CD14-positive monocyte (primary cell): ENCODE data around the gene PRPF38B. TPM values are rescaled to one million over a fixed set of nuclear protein-coding genes. Genes with fewer than 3 reads are reported as not detected.

Source experiments
- DNase-seq, 3 donors: peaks; one replicate each; pipeline ENCODE4 v3.0.0-alpha.2; 2011 to 2022
- H2AFZ ChIP-seq: 2 replicates; pipeline ENCODE4 v1.6.0; 2012; ENCODE audit warnings: mild to moderate bottlenecking, low read depth, low read length, inconsistent platforms; ENCODE audit not compliant: insufficient read depth, poor library complexity, severe bottlenecking
- H3K27ac ChIP-seq, 2 donors: 1 replicate in 1 of 2; 2 replicates in 1 of 2; pipeline ENCODE4 v1.5.1; 2012 to 2013; ENCODE audit warnings: low read length in 2 of 2, control low read depth in 1 of 2, inconsistent platforms in 1 of 2, low read depth in 1 of 2, mild to moderate bottlenecking in 1 of 2
- H3K27me3 ChIP-seq, 2 donors: one replicate each; pipeline versions ENCODE4 v1.6.0 to v1.6.1; 2011 to 2013; ENCODE audit warnings: low read length in 2 of 2; ENCODE audit not compliant: control insufficient read depth in 2 of 2, insufficient read depth in 2 of 2
- H3K36me3 ChIP-seq, 2 donors: replicated peaks in 1 of 2; 1 replicate in 1 of 2; 2 replicates in 1 of 2; pipeline versions ENCODE4 v1.5.1 to v1.6.1; 2012 to 2013; ENCODE audit warnings: low read length in 2 of 2, control low read depth in 1 of 2, inconsistent platforms in 1 of 2, mild to moderate bottlenecking in 1 of 2; ENCODE audit not compliant: insufficient read depth in 2 of 2, control insufficient read depth in 1 of 2
- H3K4me1 ChIP-seq, 2 donors: 1 replicate in 1 of 2; 2 replicates in 1 of 2; pipeline versions ENCODE4 v1.5.1 to v1.6.1; 2012 to 2013; ENCODE audit warnings: low read length in 2 of 2, control low read depth in 1 of 2, inconsistent platforms in 1 of 2, mild to moderate bottlenecking in 1 of 2, moderate library complexity in 1 of 2; ENCODE audit not compliant: insufficient read depth in 2 of 2, control insufficient read depth in 1 of 2
- H3K4me2 ChIP-seq: replicated peaks from 2 replicates; pipeline ENCODE3; 2012; ENCODE audit warnings: low read length, moderate library complexity, mild to moderate bottlenecking; ENCODE audit not compliant: poor library complexity, severe bottlenecking; ENCODE audit errors: extremely low read depth
- H3K4me3 ChIP-seq, 3 experiments: fragments of 200-600 bp in 1 of 3; sonication (generic) in 1 of 3; replicated peaks in 1 of 3; 1 replicate in 2 of 3; 2 replicates in 1 of 3; pipeline ENCODE4 v1.5.1; 2011 to 2013; ENCODE audit warnings: low read length in 3 of 3, mild to moderate bottlenecking in 3 of 3, control low read depth in 2 of 3, low read depth in 2 of 3, inconsistent platforms in 1 of 3, moderate library complexity in 1 of 3
- H3K79me2 ChIP-seq: 2 replicates; pipeline ENCODE4 v1.6.0; 2012; ENCODE audit warnings: mild to moderate bottlenecking, control low read depth, inconsistent platforms, low read length, moderate library complexity; ENCODE audit not compliant: insufficient read depth
- H3K9ac ChIP-seq: 2 replicates; pipeline ENCODE4 v1.6.0; 2017; ENCODE audit warnings: low read length, mild to moderate bottlenecking; ENCODE audit not compliant: insufficient read depth, poor library complexity, severe bottlenecking
- H3K9me3 ChIP-seq, 2 donors: replicated peaks in 1 of 2; 1 replicate in 1 of 2; 2 replicates in 1 of 2; pipeline versions ENCODE4 v1.5.1 to v1.6.1; 2012 to 2013; ENCODE audit warnings: low read length in 2 of 2, control low read depth in 1 of 2; ENCODE audit not compliant: control insufficient read depth in 1 of 2, insufficient read depth in 1 of 2
- H4K20me1 ChIP-seq: 2 replicates; pipeline ENCODE4 v1.6.0; 2012; ENCODE audit warnings: mild to moderate bottlenecking, low read length, control low read depth, moderate library complexity; ENCODE audit not compliant: insufficient read depth
- H3K27ac Mint-ChIP-seq, 7 donors: one replicate each; pipeline ENCODE4 v1.8.0; 2020; ENCODE audit warnings: mild to moderate bottlenecking in 7 of 7, mixed read lengths in 7 of 7, moderate library complexity in 6 of 7, inconsistent platforms in 2 of 7
- H3K27me3 Mint-ChIP-seq, 3 donors: one replicate each; pipeline ENCODE4 v1.8.0; 2021 to 2022; ENCODE audit warnings: low read depth in 3 of 3, mild to moderate bottlenecking in 3 of 3, mixed read lengths in 3 of 3, moderate library complexity in 3 of 3, inconsistent platforms in 1 of 3
- H3K36me3 Mint-ChIP-seq, 2 donors: one replicate each; pipeline ENCODE4 v1.8.0; 2020; ENCODE audit warnings: mixed read lengths in 2 of 2, inconsistent platforms in 1 of 2, mild to moderate bottlenecking in 1 of 2
- H3K4me1 Mint-ChIP-seq: one replicate; pipeline ENCODE4 v1.8.0; 2020; ENCODE audit warnings: mild to moderate bottlenecking, mixed read lengths
- H3K4me3 Mint-ChIP-seq, 2 donors: one replicate each; pipeline ENCODE4 v1.8.0; 2020; ENCODE audit warnings: mild to moderate bottlenecking in 2 of 2, mixed read lengths in 2 of 2, moderate library complexity in 1 of 2
- H3K9me3 Mint-ChIP-seq, 7 donors: one replicate each; pipeline ENCODE4 v1.8.0; 2020 to 2022; ENCODE audit warnings: mixed read lengths in 7 of 7, mild to moderate bottlenecking in 6 of 7, moderate library complexity in 6 of 7, inconsistent platforms in 2 of 7
- CTCF ChIP-seq: fragments of 200-600 bp; IDR thresholded peaks from one replicate; pipeline ENCODE4 v1.8.0; 2022; ENCODE audit warnings: antibody characterized with exemption, mild to moderate bottlenecking
- WGBS: methylation state at CpG from one replicate; pipeline ENCODE4 v1.1.5; 2013; ENCODE audit warnings: missing lambda C conversion rate; ENCODE audit not compliant: insufficient coverage; 5-methylcytosine and 5-hydroxymethylcytosine counted together
- intact Hi-C, 2 donors: fragments of 100-400 bp; cut with micrococcal nuclease; formaldehyde crosslinking; loops; one replicate each; pipeline versions ENCODE4 v1.15.0 to v1.15.1; 2023
- polyA plus RNA-seq, 3 donors: library from polyadenylated mRNA; depleted of rRNA in 1 of 3; unstranded in 2 of 3; stranded (reverse) in 1 of 3; fragments of 300-500 nt in 2 of 3; fragments of >200 nt in 1 of 3; fragmentation: Illumina TruSeq in 2 of 3; gene quantifications; 1 replicate in 2 of 3; 2 replicates in 1 of 3; pipeline ENCODE4 v1.2.3, GENCODE V29; 2012 to 2021

The PRPF38B gene
- polyA plus RNA-seq, 3 donors, result 4.9 to 29.9 (median 8.3) TPM

- 100% methylated on average over 3 of the region's 6 CpGs for WGBS
- DNase-seq, result no peak
- intact Hi-C loops, result no loop called here
- H2AFZ ChIP-seq, result no peak overlapping the region
- H3K9me3 ChIP-seq, result no peaks in the 10 kb centered on the region
- H3K27me3 ChIP-seq, result no peaks in the 10 kb centered on the region
- H3K4me1 ChIP-seq, result no peaks in the 10 kb centered on the region
- H3K27ac Mint-ChIP-seq, result no peak overlapping the region
- H3K27ac ChIP-seq, result no peak overlapping the region
- peaks cover 0 to 3% (median 0%) of the 10 kb centered on the region in 3 donors for H3K27me3 Mint-ChIP-seq
- no peak for TF ChIP-seq CTCF
- no peaks in the 10 kb centered on the region for H3K9me3 Mint-ChIP-seq
- no peaks in the 10 kb centered on the region for H3K79me2 ChIP-seq
- H4K20me1 ChIP-seq, result no peaks in the 10 kb centered on the region
- H3K36me3 ChIP-seq, result no peaks in the 10 kb centered on the region
- H3K4me3 ChIP-seq, result no peak overlapping the region
- H3K4me2 ChIP-seq, result no peak overlapping the region
- no peak overlapping the region for H3K4me3 Mint-ChIP-seq
- no peak overlapping the region for H3K9ac ChIP-seq
- peaks cover 2% of the 10 kb centered on the region for H3K4me1 Mint-ChIP-seq
- H3K36me3 Mint-ChIP-seq, result no peaks in the 10 kb centered on the region
Observed at GRCh38 chr1:108722292-108722691, 30.2 kb downstream of the PRPF38B start.

GRCh38 chr1:108725906-108726305 is 33.8 kb downstream of the PRPF38B start:
- Mint-ChIP-seq H3K27me3 (peaks cover 0 to 5% (median 0%) of the 10 kb centered on the region in 3 donors), H3K4me1 (peaks cover 2% of the 10 kb centered on the region), H3K27ac (no peak overlapping the region), H3K9me3 (peaks cover 0 to 2% (median 0%) of the 10 kb centered on the region in 7 donors), H3K36me3 (no peaks in the 10 kb centered on the region), H3K4me3 (no peak overlapping the region)
- Histone ChIP-seq H3K4me1 (no peaks in the 10 kb centered on the region), H3K79me2 (no peaks in the 10 kb centered on the region), H3K27me3 (no peaks in the 10 kb centered on the region), H4K20me1 (no peaks in the 10 kb centered on the region), H3K4me2 (no peak overlapping the region), H3K9me3 (no peaks in the 10 kb centered on the region), H3K36me3 (no peaks in the 10 kb centered on the region), H3K9ac (no peak overlapping the region), H3K4me3 (no peak overlapping the region), H2AFZ (no peak overlapping the region), H3K27ac (no peak overlapping the region)
- no peak for TF ChIP-seq CTCF
- no peak for DNase-seq
- 90% methylated on average over 1 of the region's 1 CpG for WGBS
- intact Hi-C loops, result no loop called here
